Endometrium (tissue), 2 donors: ENCODE results near the gene OR4D1.

Experiments
- FAIRE-seq: peaks from 2 replicates; lab custom pipeline; 2012; peaks lifted over from hg19 to GRCh38; lab: Jason Lieb, UNC
- donor health status: control.
- donor health status: control.

Gene OR4D1

DNA sequence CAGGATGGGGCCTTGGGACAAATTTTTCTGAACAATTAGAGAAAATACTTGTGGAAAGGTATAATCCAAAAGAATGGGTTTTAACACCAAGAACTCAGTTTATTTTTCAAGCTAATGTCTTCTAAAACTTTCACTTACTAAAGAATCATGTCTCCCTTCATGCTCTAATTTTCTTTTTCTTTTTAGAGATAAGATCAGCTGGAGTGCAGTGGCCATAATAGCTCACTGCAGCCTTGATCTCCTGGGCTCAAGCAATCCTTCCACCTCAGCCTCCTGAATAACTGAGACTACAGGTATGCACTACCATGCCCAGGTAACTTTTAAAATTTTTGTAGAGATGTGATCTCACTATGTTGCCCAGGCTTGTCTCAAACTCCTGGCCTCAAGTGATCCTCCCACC, 5.5 kb downstream of the OR4D1 start:
- FAIRE-seq, result no peak

DNA sequence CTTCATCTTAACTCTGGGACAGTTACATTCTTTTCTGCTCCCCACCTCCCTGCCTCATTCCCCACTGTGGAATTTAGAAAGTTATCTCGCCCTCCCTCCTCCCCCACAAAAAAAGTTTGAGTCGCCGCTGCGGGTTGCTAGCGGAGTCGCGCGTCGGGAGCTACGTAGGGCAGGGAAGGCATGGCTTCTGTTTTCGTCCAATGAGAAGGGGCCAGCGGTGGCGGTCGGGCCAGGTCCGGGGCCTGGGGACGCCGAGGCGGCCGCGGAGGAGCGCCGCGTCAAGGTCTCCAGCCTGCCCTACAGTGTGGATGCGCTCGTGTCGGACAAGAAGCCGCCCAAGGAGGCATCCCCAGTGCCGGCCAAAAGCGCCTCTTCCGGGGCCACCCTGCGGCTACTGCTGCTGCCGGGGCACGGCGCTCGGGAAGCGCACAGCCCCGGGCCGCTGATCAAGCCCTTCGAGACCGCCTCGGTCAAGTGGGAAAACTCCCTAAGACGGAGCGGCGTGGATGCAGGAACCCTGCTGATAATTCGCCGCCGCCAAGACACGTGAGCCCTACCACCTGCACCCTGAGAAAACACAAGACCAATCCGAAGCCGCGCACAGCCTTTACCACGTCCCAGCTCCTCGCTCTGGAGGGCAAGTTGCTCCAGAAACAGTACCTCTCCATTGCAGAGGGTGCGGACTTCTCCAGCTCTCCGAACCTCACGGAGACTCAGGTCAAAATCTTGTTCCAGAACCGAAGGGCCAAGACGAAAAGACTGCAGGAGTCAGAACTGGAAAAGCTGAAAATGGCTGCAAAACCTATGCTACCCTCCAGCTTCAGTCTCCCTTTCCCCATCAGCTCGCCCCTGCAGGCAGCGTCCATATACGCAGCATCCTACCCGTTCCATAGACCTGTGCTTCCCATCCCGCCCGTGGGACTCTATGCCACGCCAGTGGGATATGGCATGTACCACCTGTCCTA, 8.9 kb downstream of the OR4D1 start:
- no peak for FAIRE-seq

DNA sequence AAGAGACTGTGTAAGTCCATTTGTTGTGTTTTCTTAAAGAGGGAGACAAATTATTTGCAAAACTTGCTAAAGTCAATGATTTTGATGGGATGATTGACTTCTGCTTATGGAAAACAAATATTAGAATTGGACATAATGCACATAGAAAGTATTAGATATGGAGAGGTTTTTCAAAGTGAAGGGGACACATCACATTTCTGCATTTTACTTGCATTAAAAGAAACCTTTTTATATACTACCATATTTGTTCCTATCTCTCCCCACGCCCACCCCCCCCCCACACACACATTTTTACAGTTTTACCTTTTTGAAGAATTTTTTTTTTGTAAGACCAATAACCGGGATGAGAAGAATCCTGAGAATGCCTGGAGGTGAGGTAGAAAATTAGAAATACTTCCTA, 10.0 kb downstream of the OR4D1 start:
- no peak for FAIRE-seq

DNA sequence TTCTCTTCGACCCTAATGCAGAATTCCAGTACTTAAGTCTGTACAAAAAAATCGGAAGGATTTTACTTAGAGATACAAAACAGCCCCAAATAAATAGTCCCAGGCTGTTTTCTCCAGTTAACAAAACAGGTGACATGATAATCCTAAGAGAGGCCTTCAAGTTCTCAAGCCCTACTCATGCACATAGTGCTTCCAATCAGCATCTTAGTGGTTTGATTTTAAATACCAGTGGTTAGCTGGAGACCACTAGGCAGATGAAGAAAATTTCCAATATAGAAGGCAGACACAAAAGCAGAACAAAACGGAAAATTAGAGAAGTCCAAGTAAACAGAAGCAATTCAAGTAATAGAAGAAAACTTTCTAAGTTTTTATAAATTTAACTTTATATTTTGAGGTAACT, 13.4 kb downstream of the OR4D1 start:
- FAIRE-seq, result no peak

DNA sequence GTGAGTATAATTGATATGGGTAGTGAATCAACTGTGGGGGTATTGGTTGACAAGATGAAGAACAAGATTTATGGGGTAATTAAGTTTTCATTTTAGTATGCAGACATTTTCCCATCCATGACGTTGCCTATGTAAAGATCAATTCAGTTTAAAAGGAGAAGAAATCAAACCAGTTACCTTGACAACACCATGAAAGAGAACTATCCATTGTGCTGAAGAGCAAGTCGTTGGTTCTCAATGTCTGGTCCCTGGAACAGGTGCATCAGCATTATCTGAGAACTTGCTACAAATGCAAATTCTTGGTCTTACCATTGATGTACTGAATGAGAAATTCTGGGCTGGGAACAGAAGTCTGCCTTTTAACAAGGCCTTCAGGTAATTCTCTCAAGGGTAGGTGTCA, 17.8 kb downstream of the OR4D1 start:
- no peak for FAIRE-seq

DNA sequence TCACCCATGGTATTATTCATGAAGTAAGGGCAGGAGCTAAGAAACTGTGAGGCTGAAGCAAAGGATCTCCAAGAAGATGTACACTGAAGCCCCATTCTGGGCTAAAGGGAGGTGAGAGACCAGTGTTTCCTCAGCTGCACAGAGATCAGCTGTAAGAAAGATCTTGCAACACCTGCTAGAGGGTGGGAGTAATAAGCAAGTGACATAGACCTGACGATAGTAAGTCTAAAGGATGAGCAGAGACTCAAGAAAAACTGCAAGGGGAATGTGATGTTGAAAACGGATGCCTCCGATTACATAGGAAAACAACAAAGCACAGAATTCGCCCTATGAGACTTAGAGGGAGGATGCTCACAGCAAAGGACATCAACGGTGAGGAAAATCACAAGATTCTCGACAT, 18.5 kb downstream of the OR4D1 start, which contains the start of gene OR4D2:
OR4D2 (plus strand) TSS at position 301 of the 400 bp plus-strand sequence. CDS start 2,674 bp downstream, outside the sequence.
- FAIRE-seq, result no peak

DNA sequence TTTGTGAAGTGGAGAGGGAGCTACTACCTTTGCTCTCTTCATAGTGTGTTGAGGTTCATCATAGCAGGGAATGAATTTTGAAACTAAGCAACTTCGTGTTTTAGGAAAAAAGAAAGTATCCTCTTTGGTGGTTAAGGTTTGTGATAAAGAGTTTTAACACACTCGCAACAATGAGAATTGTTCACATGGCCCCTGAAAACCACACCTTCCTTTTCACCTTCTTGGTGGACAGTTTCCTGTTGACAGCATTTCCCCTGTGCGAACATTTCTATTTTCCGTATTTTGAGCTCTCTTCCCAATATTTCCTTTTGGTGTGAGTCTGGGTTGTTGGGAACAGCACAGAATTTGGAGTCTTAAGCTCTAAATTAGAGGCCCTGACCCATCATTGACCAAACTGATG, 22.4 kb downstream of the OR4D1 start:
- no peak for FAIRE-seq

DNA sequence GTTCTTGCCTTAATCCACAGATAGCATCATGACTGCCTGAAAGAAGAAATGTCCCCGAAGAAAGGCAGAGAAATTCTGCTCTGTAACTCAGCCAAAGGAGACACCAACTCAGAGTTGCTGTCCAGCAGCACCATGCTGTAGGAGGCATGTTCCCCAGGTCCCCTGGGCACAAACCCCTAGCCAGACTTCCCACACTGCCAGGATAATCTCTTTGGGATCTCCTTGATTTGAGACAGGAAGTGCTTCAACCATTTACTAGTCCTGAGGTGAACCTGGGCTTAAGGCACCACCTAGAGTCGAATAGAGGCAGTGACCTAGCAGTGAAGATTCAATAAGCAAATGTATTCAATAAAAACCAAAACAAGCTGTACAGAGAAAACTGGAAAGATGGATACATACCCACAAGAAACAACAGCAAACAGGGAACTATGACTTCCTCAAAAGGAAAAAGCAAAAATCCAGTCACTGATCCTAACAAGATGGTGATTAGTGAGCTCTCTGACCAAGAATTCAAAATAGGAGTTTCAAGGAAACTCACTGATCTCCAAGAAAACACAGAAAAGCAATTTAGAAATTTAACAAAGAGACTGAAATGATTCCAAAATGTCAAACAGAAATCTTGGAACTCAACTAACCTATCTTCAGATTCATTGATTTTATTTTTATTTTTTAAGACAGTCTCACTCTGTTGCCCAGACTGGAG, 24.3 kb downstream of the OR4D1 start:
- FAIRE-seq, result no peak

DNA sequence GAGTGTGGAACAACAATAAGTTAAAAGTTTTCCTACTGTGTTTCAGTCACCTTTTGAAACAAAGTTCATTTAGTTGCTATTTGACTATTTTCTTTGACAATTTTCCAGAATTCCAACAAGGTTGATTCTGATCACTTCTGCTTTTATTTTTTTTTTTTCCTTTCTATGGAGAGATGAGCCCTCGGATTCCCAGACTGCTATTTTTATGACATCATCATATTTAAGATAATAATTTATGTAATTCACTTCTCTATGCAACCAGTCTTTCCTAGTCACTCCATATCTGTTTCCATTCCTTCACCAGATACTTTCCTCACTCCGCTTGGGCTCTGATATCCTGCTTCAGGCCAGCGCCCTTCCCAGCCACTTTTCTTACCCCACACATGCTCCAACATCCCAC, 26.7 kb downstream of the OR4D1 start:
- FAIRE-seq, result no peak

DNA sequence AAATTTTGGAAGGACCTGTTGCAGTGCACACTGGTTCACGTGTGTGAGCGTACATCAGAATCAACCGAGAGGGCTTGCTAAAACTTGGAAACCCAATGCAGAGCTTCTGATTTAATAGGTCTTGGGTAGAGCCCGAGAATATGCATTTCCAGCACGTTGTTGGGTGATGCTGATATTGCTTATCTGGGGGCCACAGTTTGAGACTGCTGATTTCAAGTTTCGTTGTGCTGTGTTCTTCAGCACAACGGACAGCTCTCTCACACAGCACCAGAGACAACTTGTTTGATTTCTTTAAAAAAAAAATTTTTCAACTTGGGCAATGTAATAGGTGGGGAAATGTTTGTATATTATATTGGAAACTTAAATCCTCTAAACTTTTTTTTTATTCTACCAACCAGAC, 28.0 kb downstream of the OR4D1 start:
- no peak for FAIRE-seq

DNA sequence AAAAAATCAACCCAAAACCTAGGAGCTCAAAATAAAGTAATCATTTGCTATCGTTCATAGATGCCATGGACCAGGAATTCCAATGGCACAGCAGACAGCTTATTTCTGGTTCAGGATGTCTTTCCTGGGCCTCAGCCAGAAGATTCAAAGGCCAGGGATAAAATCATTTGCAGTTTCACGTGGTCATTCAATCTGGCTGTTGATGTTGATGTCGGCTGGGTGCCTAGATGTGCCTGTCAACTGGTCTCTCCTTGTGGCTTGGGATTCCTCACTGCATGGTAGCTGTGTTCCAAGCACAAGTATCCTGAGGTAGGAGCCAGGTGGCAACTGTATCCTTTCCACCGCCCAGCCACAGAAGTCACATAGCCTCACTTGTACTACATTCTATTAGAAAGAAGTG, 33.6 kb downstream of the OR4D1 start:
- FAIRE-seq, result no peak

DNA sequence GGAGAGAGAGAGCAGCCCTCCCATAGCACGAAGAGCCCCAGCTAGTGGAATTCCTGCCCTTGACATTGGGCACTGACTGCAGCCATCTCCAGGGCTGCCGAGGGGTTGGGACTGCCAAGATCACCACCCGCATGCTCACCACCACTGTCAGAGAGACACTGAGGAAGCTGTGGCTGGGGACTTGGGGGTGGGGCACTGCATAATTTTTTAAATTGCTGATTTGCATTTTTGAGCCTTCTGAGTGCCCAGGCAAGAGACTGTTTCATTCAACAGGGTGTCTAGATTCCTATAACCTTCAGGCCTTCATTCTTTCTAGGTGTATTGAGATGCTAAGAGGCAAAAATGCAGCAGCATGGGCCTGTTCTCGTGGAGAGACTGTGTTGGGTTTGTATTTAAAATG, 35.3 kb downstream of the OR4D1 start:
- no peak for FAIRE-seq

DNA sequence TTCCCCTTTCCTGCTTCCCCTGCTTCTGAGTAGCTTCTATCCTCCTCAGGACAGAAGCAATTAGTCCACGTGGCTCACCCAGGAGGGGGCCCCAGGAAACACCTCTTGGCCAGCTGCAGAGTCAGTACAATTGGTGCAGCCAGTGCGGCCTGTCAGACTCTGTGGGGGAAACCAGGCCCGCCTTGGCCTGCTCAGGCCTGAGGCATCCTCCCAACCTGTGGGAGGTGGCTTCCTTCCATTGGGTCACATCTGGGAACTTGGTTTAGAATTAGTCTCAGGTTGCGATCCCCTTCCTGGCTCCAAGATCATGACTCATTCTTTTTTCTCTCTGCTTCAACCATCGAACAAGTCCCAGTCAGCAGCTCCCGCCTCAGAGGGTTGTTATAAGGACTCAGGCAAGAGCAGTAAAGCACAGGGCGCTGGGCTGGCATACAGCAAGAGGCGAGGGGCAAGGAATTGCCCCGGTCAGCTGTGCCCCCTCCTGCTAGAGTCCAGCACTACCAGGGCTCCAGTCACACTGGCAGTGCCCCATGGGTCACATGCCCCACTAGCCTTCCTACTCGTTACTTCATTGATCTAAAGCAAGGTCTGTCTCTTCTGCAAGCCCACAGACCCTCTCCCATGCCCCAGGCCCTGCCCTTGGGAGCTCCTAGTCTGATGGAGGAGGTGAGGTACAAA, 36.3 kb downstream of the OR4D1 start:
- no peak for FAIRE-seq

DNA sequence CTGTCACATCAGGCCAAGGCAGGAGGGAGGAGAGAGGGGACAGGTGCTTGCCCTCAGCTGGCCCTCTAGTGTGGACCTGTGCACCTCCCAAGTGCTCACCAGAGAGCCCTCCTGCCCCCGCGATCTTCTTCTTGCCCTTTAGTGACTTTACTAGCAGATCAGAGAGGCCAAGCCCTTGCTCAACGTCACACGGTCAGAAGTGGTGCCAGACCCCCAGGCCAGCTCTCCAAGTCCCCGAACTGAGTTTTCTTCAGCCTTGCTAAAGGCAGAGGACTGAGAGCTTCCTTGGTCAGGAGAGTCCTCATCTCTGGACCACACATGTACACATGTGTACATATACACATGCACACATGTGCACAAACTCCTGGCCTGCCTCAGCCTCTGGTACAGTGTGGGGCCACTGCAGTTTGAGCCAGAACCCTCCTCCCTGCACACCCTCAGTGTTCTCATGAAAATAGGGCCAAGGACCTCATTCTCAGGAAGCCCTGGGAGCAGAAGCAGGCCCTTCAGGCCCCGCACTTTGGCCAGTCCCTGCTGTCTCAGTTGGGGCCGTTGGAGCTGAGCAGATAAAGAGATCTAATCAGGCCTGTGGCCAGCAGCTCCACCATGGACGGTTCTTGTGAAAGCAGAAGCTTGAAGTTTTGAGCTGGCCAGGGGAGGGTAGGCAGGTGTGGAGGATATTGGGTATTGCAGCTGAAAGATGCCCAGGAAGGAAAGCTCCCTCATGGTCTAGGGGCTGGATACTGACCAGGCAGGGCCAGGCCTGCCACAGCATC, 37.0 kb downstream of the OR4D1 start:
- FAIRE-seq, result no peak

DNA sequence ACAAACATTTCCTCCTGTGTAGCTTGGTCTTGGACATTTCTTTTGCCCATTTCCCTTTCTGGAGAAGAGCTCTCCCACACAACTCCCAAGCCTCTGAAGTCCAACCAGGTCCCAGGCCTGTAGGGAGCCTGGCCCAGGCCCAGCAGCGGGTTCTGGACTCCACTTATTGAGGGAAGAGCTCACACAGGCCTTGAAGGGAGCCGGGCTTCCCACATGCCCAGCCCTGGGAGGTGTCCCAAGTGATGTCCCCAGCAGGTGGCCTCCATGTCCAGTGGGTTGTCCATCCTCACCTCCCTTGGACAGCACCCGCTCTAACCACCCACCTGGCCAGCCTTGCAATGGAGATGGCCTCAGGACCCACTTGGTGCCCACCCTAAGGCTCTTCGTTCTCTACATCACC, 38.4 kb downstream of the OR4D1 start:
- FAIRE-seq, result no peak

DNA sequence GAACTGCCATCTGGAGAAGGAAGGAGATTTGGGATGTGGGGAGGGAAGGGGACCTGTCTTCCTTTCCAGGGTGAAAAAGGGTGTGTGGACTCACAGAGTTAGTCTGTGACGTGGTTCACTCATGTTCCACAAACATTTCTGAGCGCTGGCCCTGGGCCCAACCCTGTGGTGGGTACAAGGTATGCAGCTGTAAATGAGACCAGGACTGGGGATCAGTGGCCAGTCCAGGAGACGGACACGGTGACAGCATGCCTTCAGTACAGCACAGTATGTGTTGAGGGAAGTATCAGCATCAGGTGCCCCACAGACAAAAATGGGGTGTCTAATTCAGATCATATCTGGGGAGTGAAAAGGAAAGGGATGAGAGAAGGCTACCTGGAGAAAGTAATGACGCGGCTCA, 38.9 kb downstream of the OR4D1 start:
- no peak for FAIRE-seq

DNA sequence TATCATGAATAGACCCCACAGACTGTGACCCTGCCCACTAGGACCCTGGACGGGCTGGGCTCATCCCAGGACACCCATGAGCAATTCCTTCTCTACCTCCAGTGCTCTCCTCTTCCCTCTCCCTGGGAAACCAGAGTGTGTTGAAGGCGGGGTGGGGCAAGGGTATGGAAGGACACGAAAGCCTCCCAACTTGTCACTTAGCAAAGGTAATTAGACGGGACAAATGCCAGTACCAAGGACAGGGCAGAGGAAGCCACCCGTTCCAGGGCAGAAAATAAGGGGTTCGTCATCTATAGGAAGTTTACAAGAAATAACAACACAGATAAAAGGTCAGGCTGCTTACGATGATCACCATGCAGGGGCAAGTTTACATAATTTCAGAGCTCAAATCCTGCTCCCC, 39.5 kb downstream of the OR4D1 start:
- no peak for FAIRE-seq

DNA sequence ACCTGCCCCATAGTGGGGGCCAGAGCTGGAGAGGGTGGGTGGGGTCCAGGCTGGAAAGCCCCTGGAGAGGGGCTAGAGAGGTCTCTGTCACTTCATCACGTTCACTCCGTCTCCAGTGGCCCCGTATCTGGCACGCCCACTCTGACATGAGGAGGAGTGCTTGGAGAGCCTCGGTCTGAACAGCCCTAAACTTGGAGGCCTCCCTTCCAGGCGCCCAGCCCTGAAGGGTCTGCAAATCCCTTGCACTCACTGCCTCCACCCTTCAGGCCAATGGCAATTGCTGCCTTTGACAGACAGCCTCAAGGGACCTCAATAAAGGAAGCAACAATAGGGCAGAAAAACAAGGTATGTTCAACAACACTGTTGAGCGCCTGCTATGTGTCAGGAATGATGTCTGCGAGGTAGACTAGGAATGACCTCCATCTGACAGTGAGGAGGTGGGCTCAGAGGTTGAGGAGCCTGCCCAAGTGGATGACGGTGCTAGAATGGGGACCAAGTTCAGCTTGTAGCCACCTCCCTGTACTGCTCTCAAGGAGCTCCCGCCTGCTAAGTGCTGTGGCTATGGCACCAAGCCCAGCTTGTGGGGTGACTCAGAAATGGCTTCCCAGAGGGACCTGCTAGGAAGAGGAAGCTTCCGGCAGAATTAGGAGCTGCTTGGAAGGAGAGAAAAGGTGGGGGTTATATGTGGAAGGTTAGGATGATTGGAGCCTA, 41.4 kb downstream of the OR4D1 start:
- FAIRE-seq, result no peak

DNA sequence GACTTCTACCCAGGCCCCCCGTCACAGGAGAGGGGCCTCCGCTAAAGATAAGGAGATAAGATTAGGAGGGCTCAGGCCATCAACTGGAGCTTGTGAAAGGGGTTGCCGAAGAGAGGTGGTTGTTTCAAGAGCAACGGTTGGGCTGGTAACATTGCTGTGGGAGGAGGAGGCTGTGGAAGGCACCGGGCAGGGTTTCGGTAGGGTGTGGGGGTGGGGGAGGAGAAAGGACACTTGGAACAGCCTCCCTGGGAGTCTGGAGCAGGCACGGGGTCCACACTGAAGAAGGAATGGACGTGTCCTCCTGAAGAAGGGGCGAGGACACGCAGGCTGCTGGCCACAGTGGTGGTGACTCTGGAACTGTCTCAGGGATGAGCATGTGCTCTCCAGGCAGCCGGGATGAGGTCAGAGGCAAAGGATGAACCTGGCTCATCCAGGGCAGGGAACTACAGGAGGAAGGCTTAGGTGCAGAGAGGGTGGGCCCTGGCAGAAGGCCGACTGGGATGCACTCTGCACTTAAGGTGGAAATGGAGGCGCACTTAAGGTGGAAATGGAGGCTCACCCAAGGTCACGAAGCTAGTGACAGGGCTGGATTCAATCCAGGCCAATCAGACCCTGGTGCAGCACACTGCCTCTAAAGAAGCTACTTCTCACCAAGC, 43.2 kb downstream of the OR4D1 start:
- no peak for FAIRE-seq

DNA sequence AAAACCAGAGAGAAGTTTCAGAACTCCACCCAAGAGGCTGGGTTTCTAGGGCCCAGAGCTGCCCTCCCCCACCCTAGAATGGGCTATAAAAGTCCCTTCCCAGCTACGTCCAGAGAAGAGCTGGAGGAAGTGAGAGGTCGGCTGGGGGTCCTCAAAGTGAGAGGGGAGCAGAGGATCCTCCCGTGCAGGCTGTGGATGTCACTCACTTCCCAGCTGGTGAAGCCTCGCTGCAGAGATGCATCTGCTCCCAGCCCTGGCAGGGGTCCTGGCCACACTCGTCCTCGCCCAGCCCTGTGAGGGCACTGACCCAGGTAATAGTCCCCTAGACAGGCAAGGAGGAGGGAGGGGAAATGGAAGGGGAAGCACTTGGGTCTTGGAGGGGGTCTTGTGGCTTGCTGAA, 44.4 kb downstream of the OR4D1 start, which contains the start of gene EPX:
EPX (plus strand) TSS at position 115 of the 400 bp plus-strand sequence; CDS start at position 236, 121 bp downstream.
- no peak for FAIRE-seq
